HG02885 (cell line): Measurements from ENCODE around the gene KCNQ5.
A peak's percentile ranks its signal among the peaks of the same experiment; 100 is the strongest.

Source experiments
- ATAC-seq: cut with Tn5 transposase; IDR thresholded peaks from one replicate; pipeline ENCODE4 v1.9.1; 2021; ENCODE audit warnings: mild to moderate bottlenecking; ENCODE audit not compliant: unreplicated experiment, poor library complexity

KCNQ5 gene

DNA sequence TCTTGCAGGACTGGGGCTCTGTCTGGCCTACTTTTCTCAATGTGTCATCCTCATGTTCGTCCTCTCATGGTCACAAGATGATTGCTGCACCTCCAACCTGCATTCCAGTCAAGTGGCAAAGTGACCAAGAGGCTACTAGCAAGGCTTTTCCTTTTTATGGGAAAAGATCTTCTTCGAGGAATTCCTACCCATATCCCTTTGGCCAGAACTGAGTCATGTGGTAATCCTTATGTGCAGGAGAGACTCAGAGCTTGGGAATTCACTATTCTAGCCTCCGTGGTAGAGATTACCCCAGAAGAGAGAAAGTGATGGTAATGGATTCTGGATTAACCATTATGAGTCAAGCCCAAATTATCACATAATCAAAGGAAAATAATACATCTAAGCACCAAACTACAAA lies 162.7 kb downstream of the KCNQ5 start:
- no peak for ATAC-seq

GRCh38 chr6:72787391-72788031 lies 165.6 kb downstream of the KCNQ5 start:
- no peak for ATAC-seq

DNA sequence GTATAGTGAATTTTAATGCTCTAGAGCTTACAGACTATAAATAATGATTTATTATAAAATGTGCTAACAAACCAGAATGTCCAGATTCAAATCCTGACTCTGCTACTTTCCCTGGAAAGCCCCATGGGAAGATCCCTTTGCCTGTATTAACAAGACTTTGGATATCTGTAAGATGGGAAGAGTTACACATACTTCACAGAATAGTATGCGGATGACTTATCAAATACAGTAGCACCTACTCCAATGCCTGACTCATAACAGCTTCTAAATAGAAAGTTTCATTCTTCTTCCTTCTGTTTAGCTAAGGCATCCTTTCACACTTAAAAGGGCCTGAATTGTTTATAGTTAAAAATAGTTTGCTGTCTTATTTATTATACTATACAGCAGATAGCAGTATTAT lies 166.3 kb downstream of the KCNQ5 start:
- no peak for ATAC-seq

DNA sequence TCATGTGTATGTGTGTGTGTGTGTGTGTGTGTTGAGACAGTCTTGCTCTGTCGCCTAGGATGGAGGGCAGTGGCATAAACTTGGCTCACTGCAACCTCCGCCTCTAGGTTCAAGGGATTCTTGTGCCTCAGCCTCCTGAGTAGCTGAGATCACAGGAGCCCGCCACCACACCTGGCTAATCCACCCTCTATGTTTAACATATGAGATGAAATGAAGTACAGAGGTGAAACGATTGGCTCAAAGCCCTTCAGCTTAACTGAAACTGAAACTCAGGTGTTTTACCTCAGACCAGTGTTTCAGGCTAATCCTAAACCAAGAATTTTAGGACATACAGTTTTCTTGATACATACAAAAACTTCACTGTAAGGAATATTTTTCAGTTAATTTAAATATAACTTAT lies 167.3 kb downstream of the KCNQ5 start:
- ATAC-seq, result no peak

DNA sequence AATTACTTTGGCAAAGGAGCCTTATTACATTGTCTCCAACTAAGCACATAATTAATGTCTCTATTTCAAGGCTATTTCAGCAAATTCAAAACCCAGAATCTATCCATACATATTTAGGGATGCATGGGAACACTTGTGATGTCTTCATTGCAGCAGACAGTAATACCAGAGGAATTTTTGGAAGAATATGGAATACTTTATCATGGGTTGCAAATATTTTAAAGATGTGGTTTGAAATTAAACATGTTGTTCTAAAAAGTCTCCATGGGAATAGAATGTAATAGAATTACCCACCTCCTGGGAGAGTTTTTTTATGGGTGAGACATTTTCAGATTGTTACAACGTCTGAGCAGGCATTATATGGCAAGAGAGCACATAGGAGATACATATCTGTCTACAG lies 170.8 kb downstream of the KCNQ5 start:
- no peak for ATAC-seq

DNA sequence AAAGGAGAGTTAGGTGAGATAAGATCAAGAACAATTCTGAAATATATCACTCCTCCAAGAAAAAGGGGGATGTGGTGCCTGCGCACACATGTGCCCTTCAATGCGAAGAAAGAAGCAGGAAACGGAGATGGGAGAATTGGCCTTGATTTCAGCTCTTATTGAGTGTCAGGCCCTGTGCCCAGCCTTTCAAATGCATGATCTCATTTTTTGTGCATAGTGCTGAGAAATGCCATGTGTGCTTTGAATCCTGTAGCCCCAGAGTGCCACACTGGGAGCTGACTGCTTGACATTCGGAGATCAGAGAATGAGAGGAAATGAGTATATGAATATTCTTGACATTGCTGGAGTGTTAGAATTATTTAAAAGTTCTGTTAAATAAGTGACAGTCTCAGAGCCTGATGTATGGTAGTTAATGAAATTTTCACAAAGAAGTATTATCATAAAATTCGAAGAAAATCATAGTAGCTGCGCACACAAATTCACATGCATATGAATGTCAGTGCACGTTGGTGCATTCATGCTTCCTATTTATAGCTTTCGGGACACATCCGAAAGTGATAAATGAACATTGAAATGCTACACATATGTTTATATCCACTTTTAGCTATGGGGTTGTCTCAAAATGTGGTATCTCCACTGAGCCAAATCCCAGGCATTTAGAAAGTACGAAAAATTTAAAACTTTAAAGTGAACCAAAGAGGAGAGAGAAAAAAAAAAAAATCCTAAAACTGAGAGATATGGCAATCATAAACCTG lies 172.0 kb downstream of the KCNQ5 start:
- no peak for ATAC-seq

GRCh38 chr6:72798196-72798595 lies 176.3 kb downstream of the KCNQ5 start:
- ATAC-seq, result no peak

- ATAC-seq, result no peak
Measured at GRCh38 chr6:72809746-72810379, 188.0 kb downstream of the KCNQ5 start.

- ATAC-seq, result no peak
Measured at GRCh38 chr6:72810571-72811280, 188.9 kb downstream of the KCNQ5 start.

DNA sequence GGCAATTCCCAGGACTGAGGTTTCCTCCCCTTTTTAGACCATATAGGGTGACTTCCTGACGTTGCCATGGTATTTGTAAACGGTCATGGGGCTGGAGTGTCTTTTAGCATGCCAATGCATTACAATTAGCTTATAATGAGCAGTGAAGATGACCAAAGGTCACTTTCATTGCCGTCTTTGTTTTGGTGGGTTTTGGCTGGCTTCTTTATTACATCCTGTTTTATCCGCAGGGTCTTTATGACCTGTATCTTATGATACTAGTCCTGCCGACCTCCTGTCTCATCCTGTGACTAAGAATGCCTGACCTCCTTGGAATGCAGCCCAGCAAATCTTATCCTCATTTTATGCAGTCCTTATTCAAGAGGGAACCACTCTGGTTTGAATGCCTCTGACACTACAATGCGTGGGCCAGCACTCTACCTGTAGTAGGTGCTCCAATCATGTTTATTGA lies 190.1 kb downstream of the KCNQ5 start:
- ATAC-seq, result no peak

DNA sequence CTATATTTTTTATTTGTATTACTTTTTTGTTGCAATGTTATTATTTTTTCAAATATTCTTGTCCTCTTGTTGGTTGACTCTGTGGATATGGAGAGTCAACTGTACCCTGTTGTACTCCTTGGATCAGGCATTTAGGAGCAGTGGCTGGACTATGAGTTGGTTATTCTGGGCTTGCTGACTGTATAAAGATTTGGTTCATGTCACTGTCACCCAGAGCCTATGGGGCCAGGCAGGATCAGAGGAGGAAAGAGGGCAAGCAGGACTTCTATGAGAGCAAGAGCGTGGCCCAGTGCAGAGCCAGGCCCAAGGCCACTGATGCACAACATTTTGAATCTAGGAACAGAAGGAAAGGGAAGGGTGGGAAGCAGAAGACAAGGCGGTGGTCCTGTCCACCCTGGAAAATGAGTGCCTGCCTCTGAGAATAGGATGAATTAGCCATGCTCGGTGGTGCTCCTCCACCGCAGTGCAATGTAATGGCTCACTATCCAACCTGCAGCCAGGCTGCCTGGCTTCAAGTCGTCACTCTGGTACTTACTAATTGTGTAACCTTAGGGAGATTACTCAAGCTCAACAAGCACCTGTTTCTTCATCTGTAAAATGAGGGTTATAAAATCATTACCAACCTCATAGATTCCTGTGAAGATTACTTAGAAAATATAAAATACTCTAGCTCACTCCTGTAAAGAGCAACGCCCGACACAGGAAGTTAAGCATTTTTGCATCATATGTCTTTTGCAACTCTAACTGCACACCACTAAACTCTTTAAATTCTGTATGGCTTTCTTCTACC lies 192.1 kb downstream of the KCNQ5 start:
- no peak for ATAC-seq

GRCh38 chr6:72816022-72816421 lies 194.2 kb downstream of the KCNQ5 start:
- no peak for ATAC-seq

- ATAC-seq, result no peak
Measured at GRCh38 chr6:72817208-72817607, 195.3 kb downstream of the KCNQ5 start.

DNA sequence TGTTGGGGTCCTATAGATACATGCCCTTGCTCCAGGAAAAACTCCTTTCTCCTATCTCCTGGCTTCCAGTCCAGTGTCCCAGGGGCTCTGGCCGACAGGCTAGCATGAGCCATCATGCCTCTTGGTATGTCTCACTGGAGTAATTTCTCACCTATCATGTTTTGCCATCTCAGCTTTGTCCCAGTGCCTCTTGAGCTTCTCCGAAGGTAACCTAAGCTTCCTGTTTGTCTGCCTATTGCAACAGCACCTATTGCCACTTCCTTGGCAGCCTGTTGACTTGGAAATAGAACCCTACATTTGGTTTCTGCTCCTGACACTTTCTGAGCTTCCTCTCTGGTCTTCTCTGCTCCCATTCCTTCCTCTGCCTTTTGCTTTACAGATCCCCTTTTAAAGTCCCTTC lies 197.7 kb downstream of the KCNQ5 start:
- ATAC-seq, result no peak

DNA sequence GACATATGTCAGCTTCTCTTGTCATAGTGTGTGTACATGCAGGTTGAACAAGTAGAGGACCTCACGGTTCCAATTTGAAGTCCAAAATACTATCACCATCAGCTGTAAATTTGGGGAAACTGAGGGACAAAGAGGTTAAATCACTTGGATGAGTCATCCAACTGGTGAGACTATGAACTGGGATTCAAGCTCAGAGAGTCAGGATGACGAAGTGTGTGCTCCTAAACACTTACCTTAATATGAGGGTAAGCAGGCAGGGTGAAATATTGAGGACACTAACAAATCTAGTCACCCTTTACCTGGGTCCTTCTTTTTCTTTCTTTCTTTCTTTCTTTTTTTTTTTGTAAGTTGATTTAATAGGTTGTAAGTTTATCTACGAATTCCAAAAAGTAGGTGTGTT lies 198.3 kb downstream of the KCNQ5 start:
- ATAC-seq, result no peak

DNA sequence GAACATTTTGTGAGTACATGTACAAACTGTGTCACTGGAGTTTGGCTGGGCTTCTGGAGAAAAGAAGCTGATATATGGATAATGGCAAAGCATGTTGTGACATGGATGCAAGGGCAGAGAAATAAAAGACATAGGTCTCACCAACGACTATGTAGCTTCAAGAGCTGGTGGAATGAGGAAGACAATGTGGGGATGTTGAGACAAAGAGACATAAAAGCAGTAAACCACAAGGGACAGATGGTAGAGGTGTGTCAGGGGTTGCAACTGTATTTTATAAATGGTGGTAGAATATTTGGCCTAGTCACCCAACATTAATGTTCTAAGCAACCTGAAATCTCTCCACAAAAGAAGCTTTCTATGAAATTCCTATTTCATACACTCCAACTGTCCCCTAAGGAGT lies 199.0 kb downstream of the KCNQ5 start:
- no peak for ATAC-seq

- no peak for ATAC-seq
Measured at GRCh38 chr6:72822023-72822422, 200.2 kb downstream of the KCNQ5 start.

DNA sequence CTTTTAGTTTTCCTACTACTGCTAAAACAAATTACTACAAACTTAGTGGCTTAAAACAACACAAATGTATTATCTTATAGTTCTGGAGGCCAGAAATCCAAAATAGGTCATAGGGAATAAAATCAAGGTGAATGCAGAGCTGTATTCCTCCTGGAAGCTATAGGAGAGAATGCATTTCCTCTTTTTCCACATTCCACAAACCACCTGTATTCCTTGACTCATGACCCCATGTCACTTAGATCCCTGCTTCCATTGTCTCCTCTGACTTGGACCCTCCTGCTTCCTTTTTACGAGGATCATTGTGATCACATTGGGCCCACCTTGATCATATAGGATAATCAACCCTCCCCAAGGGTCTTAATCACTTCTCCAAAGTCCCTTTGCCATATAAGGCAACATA lies 200.8 kb downstream of the KCNQ5 start:
- ATAC-seq, result no peak

GRCh38 chr6:72824833-72825232 lies 203.0 kb downstream of the KCNQ5 start:
- ATAC-seq, result peak; percentile 88

DNA sequence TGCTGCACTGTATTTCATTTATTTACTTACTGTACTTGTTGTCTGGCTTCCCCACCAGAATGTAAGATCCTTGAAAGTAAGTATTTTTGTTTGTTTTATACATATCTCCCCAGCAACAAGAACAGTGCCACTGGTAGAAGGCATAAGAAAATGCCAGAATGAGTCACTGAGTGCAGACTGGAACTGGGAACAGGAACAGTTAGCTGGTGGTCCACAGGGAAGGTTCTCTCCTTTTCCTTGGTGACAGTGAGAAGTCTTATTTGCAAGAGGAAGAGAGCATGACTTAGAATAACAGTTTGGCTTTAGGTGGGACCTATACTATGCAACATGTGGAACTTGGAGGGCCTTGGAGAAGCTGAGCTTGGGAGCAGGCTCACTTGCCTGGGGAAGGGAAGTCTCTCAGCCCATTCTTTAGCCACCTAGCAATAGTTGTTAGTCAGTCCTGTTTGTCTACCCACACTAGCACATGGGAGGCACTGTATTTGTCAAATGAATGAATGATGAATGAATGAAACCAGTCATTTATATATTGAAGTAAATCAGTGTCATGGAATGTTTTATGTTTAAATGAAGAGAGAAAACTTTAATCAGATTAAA lies 203.5 kb downstream of the KCNQ5 start:
- peak; percentile 51 for ATAC-seq
